B cell (primary cell): ENCODE data around the gene CDK5RAP2. TPM values are rescaled to one million over a fixed set of nuclear protein-coding genes. Genes with fewer than 3 reads are reported as not detected.

Experiments used
- ATAC-seq: fragments of 200-7000 bp; cut with Tn5 transposase; one replicate; pipeline ENCODE4 v1.10.0; 2021; ENCODE audit warnings: low read depth, mild to moderate bottlenecking, moderate number of reproducible peaks, moderate library complexity
- CTCF ChIA-PET: fragments of 350-600 bp; sonication (Branson Sonifier 250); formaldehyde crosslinking; loops from one replicate; lab custom pipeline; 2021; ENCODE audit warnings: antibody characterized with exemption, inconsistent platforms; lab: Charles Lee
- POLR2A ChIA-PET: fragments of 350-600 bp; sonication (Branson Sonifier 250); formaldehyde crosslinking; loops from one replicate; lab custom pipeline; 2021; ENCODE audit warnings: antibody characterized with exemption; lab: Charles Lee
- DNase-seq: peaks from one replicate; pipeline ENCODE4 v3.0.0; 2013
- H2AFZ ChIP-seq: 2 replicates; pipeline ENCODE4 v1.6.1; 2012; ENCODE audit warnings: mild to moderate bottlenecking, low read depth, low read length; ENCODE audit not compliant: insufficient read depth, poor library complexity, severe bottlenecking
- H3K27ac ChIP-seq, 2 donors: 1 replicate in 1 of 2; 2 replicates in 1 of 2; pipeline ENCODE4 v1.5.1; 2012 to 2013; ENCODE audit warnings: low read length in 2 of 2, mild to moderate bottlenecking in 2 of 2, moderate library complexity in 1 of 2
- H3K27me3 ChIP-seq, 4 experiments: fragments of 200-600 bp in 1 of 4; sonication (generic) in 1 of 4; replicated peaks in 1 of 4; 1 replicate in 2 of 4; 2 replicates in 2 of 4; pipeline versions ENCODE4 v1.6.1 to v1.7.0; 2013 to 2016; ENCODE audit warnings: low read length in 3 of 4, mild to moderate bottlenecking in 2 of 4, mixed read lengths in 1 of 4, moderate library complexity in 1 of 4; ENCODE audit not compliant: insufficient read depth in 4 of 4, control insufficient read depth in 3 of 4; ENCODE audit errors: control extremely low read depth in 1 of 4
- H3K36me3 ChIP-seq, 2 experiments: replicated peaks in 1 of 2; 1 replicate in 1 of 2; 2 replicates in 1 of 2; pipeline versions ENCODE4 v1.6.1 to v1.7.1; 2013; ENCODE audit warnings: low read length in 1 of 2; ENCODE audit not compliant: insufficient read depth in 2 of 2, control insufficient read depth in 1 of 2; ENCODE audit errors: control extremely low read depth in 1 of 2, extremely low read depth in 1 of 2
- H3K4me1 ChIP-seq, 2 donors: fragments of 200-600 bp in 1 of 2; sonication (generic) in 1 of 2; 1 replicate in 1 of 2; 2 replicates in 1 of 2; pipeline versions ENCODE4 v1.5.1 to v1.6.1; 2013 to 2017; ENCODE audit warnings: low read length in 2 of 2; ENCODE audit not compliant: control insufficient read depth in 2 of 2, insufficient read depth in 2 of 2
- H3K4me2 ChIP-seq: replicated peaks from 2 replicates; pipeline ENCODE3; 2012; ENCODE audit warnings: mild to moderate bottlenecking, low read depth, low read length; ENCODE audit not compliant: poor library complexity, severe bottlenecking
- H3K4me3 ChIP-seq, 5 experiments: fragments of 200-600 bp in 1 of 5; sonication (generic) in 1 of 5; 1 replicate in 3 of 5; 2 replicates in 2 of 5; pipeline versions ENCODE4 v1.5.1 to v1.7.0; 2011 to 2016; ENCODE audit warnings: low read length in 4 of 5, mild to moderate bottlenecking in 4 of 5, low read depth in 2 of 5, control low read depth in 1 of 5, moderate library complexity in 1 of 5; ENCODE audit not compliant: insufficient read depth in 1 of 5; ENCODE audit errors: control extremely low read depth in 1 of 5, extremely low read depth in 1 of 5
- H3K79me2 ChIP-seq: fragments of 200-600 bp; sonication (generic); one replicate; pipeline ENCODE4 v1.6.0; 2016; ENCODE audit warnings: low read length; ENCODE audit not compliant: control insufficient read depth, insufficient read depth
- H3K9ac ChIP-seq: fragments of 200-600 bp; sonication (generic); 2 replicates; pipeline ENCODE4 v1.6.1; 2017; ENCODE audit warnings: mild to moderate bottlenecking, low read length, moderate library complexity
- H3K9me3 ChIP-seq, 3 donors: one replicate each; pipeline versions ENCODE4 v1.6.1 to v1.7.1; 2013; ENCODE audit warnings: low read length in 2 of 3; ENCODE audit not compliant: control insufficient read depth in 2 of 3, insufficient read depth in 1 of 3; ENCODE audit errors: control extremely low read depth in 1 of 3
- H4K20me1 ChIP-seq: 2 replicates; pipeline ENCODE4 v1.6.0; 2012; ENCODE audit warnings: mild to moderate bottlenecking, low read length; ENCODE audit not compliant: insufficient read depth, control insufficient read depth, poor library complexity, severe bottlenecking
- H3K27ac Mint-ChIP-seq: one replicate; pipeline ENCODE4 v1.8.0; 2021; ENCODE audit warnings: mixed read lengths
- H3K27me3 Mint-ChIP-seq: one replicate; pipeline ENCODE4 v1.8.0; 2021; ENCODE audit warnings: mixed read lengths
- H3K4me1 Mint-ChIP-seq: one replicate; pipeline ENCODE4 v1.8.0; 2021; ENCODE audit warnings: mixed read lengths
- H3K4me3 Mint-ChIP-seq: one replicate; pipeline ENCODE4 v1.8.0; 2021; ENCODE audit warnings: mixed read lengths
- H3K9me3 Mint-ChIP-seq: one replicate; pipeline ENCODE4 v1.8.0; 2022; ENCODE audit warnings: mixed read lengths; ENCODE audit not compliant: insufficient read depth
- EZH2 ChIP-seq: IDR thresholded peaks from 2 replicates; pipeline ENCODE4 v1.6.1; 2012; ENCODE audit warnings: borderline replicate concordance, low read depth, mild to moderate bottlenecking, moderate library complexity, low read length; ENCODE audit not compliant: insufficient read depth, poor library complexity, severe bottlenecking
- WGBS: methylation state at CpG from one replicate; pipeline ENCODE4 v1.1.5; 2013; ENCODE audit warnings: missing lambda C conversion rate; ENCODE audit not compliant: insufficient coverage; 5-methylcytosine and 5-hydroxymethylcytosine counted together
- intact Hi-C: fragments of 100-400 bp; cut with micrococcal nuclease; formaldehyde crosslinking; loops from one replicate; pipeline ENCODE4 v1.10.0; 2022
- polyA plus RNA-seq: library from polyadenylated mRNA; depleted of rRNA; stranded (reverse); fragments of >200 nt; gene quantifications from 2 replicates; pipeline ENCODE4 v1.2.3, GENCODE V29; 2012
- total RNA-seq, 2 donors: library from RNA; stranded (reverse); fragments of 120-200 nt in 1 of 2; gene quantifications; 1 replicate in 1 of 2; 2 replicates in 1 of 2; pipeline versions ENCODE4 v1.2.3 to v1.2.4, GENCODE V29; 2013 to 2022
- TF ChIP-seq, protein P1 (sequence below): fragments of 200-600 bp; IDR thresholded peaks from one replicate; pipeline ENCODE4 v1.8.0; 2022; ENCODE audit warnings: antibody characterized with exemption, mild to moderate bottlenecking

Gene CDK5RAP2
- total and polyA plus RNA-seq, 2 donors (not counting 1 experiment from before 2014, with no cell fraction given) = 31.3 to 122 TPM

DNA sequence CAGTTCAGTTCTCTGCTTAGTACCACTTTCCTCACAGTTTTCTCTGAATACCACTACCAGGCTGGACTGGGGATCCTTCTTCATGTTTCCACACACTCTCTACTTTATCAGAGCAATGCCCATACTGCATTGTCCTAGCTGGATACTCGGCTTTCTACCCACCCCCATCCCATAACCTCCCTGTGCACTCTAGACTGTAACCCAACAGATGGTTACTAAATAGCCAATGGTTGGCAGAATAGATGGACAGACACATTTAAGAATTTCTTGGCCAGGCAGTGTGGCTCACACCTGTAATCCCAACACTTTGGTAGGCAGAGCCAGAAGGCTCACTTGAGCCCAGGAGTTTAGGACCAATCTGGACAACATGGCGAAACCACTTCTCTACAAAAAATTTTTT lies 22.8 kb downstream of the CDK5RAP2 start:
- POLR2A ChIA-PET = no interaction called here
- no peak for DNase-seq
- Histone ChIP-seq H3K4me3 (no peak overlapping the region), H3K79me2 (peaks cover 21% of the 10 kb centered on the region), H4K20me1 (peaks cover 21% of the 10 kb centered on the region), H3K9me3 (no peaks in the 10 kb centered on the region), H3K36me3 (peaks cover 12 to 36% of the 10 kb centered on the region in 2 experiments), H3K27me3 (no peaks in the 10 kb centered on the region), H3K4me1 (peaks cover 4 to 5% of the 10 kb centered on the region in 2 donors), H2AFZ (no peak overlapping the region), H3K9ac (no peak overlapping the region), H3K4me2 (no peak overlapping the region), H3K27ac (no peak overlapping the region)
- Mint-ChIP-seq H3K9me3 (no peaks in the 10 kb centered on the region), H3K27me3 (no peaks in the 10 kb centered on the region), H3K4me3 (no peak overlapping the region), H3K4me1 (peaks cover 18% of the 10 kb centered on the region), H3K27ac (no peak overlapping the region)
- TF ChIP-seq EZH2 = no peak
- TF ChIP-seq, protein P1, sequence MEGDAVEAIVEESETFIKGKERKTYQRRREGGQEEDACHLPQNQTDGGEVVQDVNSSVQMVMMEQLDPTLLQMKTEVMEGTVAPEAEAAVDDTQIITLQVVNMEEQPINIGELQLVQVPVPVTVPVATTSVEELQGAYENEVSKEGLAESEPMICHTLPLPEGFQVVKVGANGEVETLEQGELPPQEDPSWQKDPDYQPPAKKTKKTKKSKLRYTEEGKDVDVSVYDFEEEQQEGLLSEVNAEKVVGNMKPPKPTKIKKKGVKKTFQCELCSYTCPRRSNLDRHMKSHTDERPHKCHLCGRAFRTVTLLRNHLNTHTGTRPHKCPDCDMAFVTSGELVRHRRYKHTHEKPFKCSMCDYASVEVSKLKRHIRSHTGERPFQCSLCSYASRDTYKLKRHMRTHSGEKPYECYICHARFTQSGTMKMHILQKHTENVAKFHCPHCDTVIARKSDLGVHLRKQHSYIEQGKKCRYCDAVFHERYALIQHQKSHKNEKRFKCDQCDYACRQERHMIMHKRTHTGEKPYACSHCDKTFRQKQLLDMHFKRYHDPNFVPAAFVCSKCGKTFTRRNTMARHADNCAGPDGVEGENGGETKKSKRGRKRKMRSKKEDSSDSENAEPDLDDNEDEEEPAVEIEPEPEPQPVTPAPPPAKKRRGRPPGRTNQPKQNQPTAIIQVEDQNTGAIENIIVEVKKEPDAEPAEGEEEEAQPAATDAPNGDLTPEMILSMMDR = no peak
- no peak for ATAC-seq
- WGBS = no CpG with 5 or more reads among the region's 2 CpGs
- intact Hi-C loops = no loop called here
- CTCF ChIA-PET = no interaction called here

DNA sequence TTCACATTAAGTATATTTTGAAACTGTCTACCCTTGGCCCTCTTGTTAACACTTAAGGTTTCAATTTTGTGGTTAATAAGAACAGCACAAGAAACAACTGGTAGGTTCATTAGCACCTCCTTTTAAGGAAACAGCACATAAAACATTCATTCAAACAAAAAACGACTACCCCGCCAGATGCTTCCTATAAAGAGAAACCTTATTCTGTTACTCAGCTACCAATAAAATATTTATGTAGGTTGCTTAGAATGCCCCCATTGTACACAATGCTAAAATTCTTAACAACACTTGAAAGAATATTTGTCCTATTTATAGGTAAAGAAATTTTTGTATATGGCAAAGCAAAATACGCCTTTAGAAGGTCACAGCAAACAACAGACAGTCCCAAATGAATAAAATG lies 23.2 kb downstream of the CDK5RAP2 start:
- ATAC-seq = no peak
- ChIA-PET POLR2A (no interaction called here), CTCF (no interaction called here)
- peaks cover 18% of the 10 kb centered on the region for H4K20me1 ChIP-seq
- H3K36me3 ChIP-seq = peaks cover 12 to 33% of the 10 kb centered on the region in 2 experiments
- no peak overlapping the region for H3K4me3 ChIP-seq
- H2AFZ ChIP-seq = no peak overlapping the region
- no peaks in the 10 kb centered on the region for H3K9me3 ChIP-seq
- no peak overlapping the region for H3K4me3 Mint-ChIP-seq
- H3K4me2 ChIP-seq = no peak overlapping the region
- intact Hi-C loops = no loop called here
- H3K4me1 Mint-ChIP-seq = peaks cover 18% of the 10 kb centered on the region
- no CpG with 5 or more reads among the region's 3 CpGs for WGBS
- no peak overlapping the region for H3K27ac ChIP-seq
- TF ChIP-seq, protein P1 = no peak
- TF ChIP-seq EZH2 = no peak
- no peak overlapping the region for H3K27ac Mint-ChIP-seq
- no peak for DNase-seq
- no peaks in the 10 kb centered on the region for H3K9me3 Mint-ChIP-seq
- H3K27me3 Mint-ChIP-seq = no peaks in the 10 kb centered on the region
- no peaks in the 10 kb centered on the region for H3K27me3 ChIP-seq
- no peak overlapping the region for H3K9ac ChIP-seq
- H3K4me1 ChIP-seq = peaks cover 4 to 5% of the 10 kb centered on the region in 2 donors
- peaks cover 21% of the 10 kb centered on the region for H3K79me2 ChIP-seq
